ENCODE data around the gene SYP.

Gene SYP

DNA sequence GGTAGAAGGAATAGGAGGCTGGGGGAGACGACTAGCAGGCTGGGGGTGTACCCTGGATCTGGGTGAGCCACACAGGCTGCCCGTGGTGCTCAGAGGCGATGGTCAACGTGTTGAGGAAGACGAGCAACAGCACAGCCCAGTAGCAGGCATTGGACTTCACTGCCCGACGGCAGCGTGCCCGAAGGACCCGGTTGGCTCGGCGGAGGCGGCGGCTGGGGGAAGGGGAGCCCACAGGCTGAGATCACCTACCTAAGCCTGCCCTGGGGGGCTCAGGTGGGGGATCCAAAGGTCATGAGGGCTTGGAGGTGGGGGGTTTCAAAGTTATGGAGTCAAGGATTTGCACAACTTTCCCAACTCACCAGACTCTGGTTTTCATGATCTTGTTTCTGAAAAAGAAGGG is 25.9 kb upstream of the SYP start:
- no peaks in the 10 kb centered on the region for H3K9me3 ChIP-seq (ENCODE audit: control insufficient read depth, low read length)
- no peak overlapping the region for H3K4me3 ChIP-seq (ENCODE audit: insufficient read depth, low read depth, low read length, poor library complexity, severe bottlenecking)
- H3K36me3 ChIP-seq (ENCODE audit: control insufficient read depth, insufficient read depth, low read length), result no peaks in the 10 kb centered on the region
- no peak for DNase-seq
- no peak overlapping the region for H3K27ac ChIP-seq (ENCODE audit: insufficient read depth, low read length, poor library complexity, severe bottlenecking)
- H3K4me1 ChIP-seq (ENCODE audit: control insufficient read depth, insufficient read depth, low read length, poor library complexity, severe bottlenecking), result peaks cover 3% of the 10 kb centered on the region
- H3K27me3 ChIP-seq (replicated peaks; ENCODE audit: control insufficient read depth, insufficient read depth, low read length, poor library complexity, severe bottlenecking), result no peaks in the 10 kb centered on the region

DNA sequence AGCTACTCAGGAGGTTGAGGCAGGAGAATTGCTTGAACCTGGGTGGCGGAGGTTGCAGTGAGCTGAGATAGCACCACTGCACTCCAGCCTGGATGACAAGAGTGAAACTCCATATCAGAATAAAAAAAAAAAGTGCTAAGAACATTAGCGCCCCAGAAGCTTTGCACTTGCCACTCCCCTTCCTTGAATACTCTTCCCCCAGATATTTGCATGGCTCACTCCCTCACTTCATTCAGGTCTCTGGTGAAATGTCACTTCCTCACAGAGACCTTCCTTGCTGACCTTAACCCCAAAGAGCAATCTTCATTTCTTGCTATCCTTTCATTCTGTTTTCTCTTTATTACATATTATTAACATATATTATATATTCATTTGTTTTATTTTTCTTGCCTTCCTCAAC is 21.9 kb upstream of the SYP start:
- Histone ChIP-seq H3K4me1 (ENCODE audit: control insufficient read depth, insufficient read depth, low read length, poor library complexity, severe bottlenecking) (no peaks in the 10 kb centered on the region), H3K4me3 (ENCODE audit: insufficient read depth, low read depth, low read length, poor library complexity, severe bottlenecking) (no peak overlapping the region), H3K36me3 (ENCODE audit: control insufficient read depth, insufficient read depth, low read length) (no peaks in the 10 kb centered on the region), H3K9me3 (ENCODE audit: control insufficient read depth, low read length) (no peaks in the 10 kb centered on the region), H3K27me3 (replicated peaks; ENCODE audit: control insufficient read depth, insufficient read depth, low read length, poor library complexity, severe bottlenecking) (no peaks in the 10 kb centered on the region), H3K27ac (ENCODE audit: insufficient read depth, low read length, poor library complexity, severe bottlenecking) (no peak overlapping the region)
- DNase-seq, result no peak

DNA sequence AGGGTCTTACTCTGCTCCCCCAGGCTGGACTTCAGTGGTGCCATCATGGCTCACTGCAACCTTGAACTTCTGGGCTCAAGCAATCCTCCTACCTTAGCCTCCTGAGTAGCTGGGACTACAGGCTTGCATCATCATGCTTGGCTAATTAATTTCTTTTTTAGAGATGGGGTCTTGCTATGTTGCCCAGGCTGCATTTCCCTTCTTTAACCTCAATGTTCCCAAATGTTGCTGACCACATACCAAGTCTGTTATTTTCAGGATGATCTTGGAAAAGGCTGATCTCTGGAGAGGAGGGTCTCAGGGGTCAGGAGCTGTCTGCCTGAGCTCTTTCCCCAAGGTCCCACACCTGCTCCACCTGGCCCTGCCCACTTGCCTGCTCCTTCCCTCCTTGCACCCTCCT is 20.1 kb upstream of the SYP start:
- Histone ChIP-seq H3K27me3 (replicated peaks; ENCODE audit: control insufficient read depth, insufficient read depth, low read length, poor library complexity, severe bottlenecking) (no peaks in the 10 kb centered on the region), H3K4me1 (ENCODE audit: control insufficient read depth, insufficient read depth, low read length, poor library complexity, severe bottlenecking) (no peaks in the 10 kb centered on the region), H3K27ac (ENCODE audit: insufficient read depth, low read length, poor library complexity, severe bottlenecking) (no peak overlapping the region), H3K4me3 (ENCODE audit: insufficient read depth, low read depth, low read length, poor library complexity, severe bottlenecking) (no peak overlapping the region), H3K36me3 (ENCODE audit: control insufficient read depth, insufficient read depth, low read length) (no peaks in the 10 kb centered on the region), H3K9me3 (ENCODE audit: control insufficient read depth, low read length) (no peaks in the 10 kb centered on the region)
- DNase-seq, result no peak

DNA sequence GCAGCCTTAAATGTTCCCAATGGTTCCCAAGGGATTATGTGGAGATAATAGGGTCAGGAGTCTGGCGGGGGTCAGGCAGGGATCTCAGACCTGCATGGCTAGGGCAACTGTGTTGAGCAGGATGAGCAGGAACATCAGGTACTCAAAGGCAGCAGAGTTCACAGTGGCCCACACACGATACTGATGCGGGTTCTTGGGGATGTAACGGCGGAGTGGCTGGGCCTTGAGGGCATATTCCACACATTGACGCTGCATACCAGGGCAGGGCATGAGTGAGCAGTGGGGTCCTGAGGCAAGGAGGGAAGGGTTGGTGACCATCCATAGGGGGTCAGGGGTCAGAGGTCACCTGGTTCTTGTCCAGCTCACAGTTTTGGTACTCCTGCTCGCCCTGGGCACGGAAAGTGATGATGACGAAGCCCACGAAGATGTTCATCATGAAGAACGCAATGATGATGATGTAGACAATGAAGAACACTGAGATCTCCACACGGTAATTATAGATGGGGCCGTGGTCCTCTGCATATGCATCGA is 15.1 kb upstream of the SYP start:
- no peak for DNase-seq
- Histone ChIP-seq H3K27ac (ENCODE audit: insufficient read depth, low read length, poor library complexity, severe bottlenecking) (no peak overlapping the region), H3K4me3 (ENCODE audit: insufficient read depth, low read depth, low read length, poor library complexity, severe bottlenecking) (no peak overlapping the region), H3K9me3 (ENCODE audit: control insufficient read depth, low read length) (no peaks in the 10 kb centered on the region), H3K27me3 (replicated peaks; ENCODE audit: control insufficient read depth, insufficient read depth, low read length, poor library complexity, severe bottlenecking) (no peaks in the 10 kb centered on the region), H3K36me3 (ENCODE audit: control insufficient read depth, insufficient read depth, low read length) (no peaks in the 10 kb centered on the region), H3K4me1 (ENCODE audit: control insufficient read depth, insufficient read depth, low read length, poor library complexity, severe bottlenecking) (no peaks in the 10 kb centered on the region)

DNA sequence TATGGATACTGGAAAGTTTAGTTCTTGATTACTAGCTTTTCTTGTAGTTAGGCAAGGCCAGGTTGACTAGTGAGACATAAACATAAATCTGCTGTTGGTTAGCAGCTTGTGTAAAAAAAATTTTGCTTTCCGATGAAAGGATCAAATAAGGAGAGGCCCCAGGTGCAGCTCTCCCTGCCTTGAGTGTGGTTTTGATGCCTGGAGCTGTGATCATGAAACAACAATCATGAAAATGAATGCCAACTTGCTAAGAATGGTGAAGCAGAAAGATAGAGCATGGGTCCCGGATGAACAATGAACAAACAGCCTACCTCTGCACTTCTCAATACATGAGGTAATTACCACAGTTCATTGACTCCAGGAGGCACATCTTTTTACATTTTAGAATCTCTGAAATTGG is 14.4 kb upstream of the SYP start:
- no peaks in the 10 kb centered on the region for H3K4me1 ChIP-seq (ENCODE audit: control insufficient read depth, insufficient read depth, low read length, poor library complexity, severe bottlenecking)
- no peak overlapping the region for H3K4me3 ChIP-seq (ENCODE audit: insufficient read depth, low read depth, low read length, poor library complexity, severe bottlenecking)
- no peaks in the 10 kb centered on the region for H3K9me3 ChIP-seq (ENCODE audit: control insufficient read depth, low read length)
- no peaks in the 10 kb centered on the region for H3K36me3 ChIP-seq (ENCODE audit: control insufficient read depth, insufficient read depth, low read length)
- no peak for DNase-seq
- H3K27ac ChIP-seq (ENCODE audit: insufficient read depth, low read length, poor library complexity, severe bottlenecking), result no peak overlapping the region
- H3K27me3 ChIP-seq (replicated peaks; ENCODE audit: control insufficient read depth, insufficient read depth, low read length, poor library complexity, severe bottlenecking), result no peaks in the 10 kb centered on the region

DNA sequence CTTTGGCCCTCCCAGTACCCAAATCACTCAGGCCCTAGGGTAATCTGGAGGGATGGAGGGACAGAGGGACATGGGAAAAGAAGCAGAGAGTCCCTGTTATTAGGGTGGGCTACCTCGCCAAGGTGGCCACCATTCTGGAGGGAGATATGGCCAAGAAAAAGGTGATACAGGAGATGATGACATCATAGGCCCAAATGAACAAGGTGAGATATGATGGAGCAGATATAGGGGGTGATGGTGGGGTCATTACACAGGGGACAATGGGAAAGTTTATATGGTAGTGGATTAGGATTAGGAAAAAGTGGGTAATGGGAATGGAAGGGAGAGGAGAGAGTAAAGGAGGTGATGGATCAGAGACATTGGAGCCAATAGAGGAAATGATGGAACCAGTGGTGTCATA is 12.9 kb upstream of the SYP start:
- Histone ChIP-seq H3K4me1 (ENCODE audit: control insufficient read depth, insufficient read depth, low read length, poor library complexity, severe bottlenecking) (no peaks in the 10 kb centered on the region), H3K27me3 (replicated peaks; ENCODE audit: control insufficient read depth, insufficient read depth, low read length, poor library complexity, severe bottlenecking) (no peaks in the 10 kb centered on the region), H3K4me3 (ENCODE audit: insufficient read depth, low read depth, low read length, poor library complexity, severe bottlenecking) (no peak overlapping the region), H3K36me3 (ENCODE audit: control insufficient read depth, insufficient read depth, low read length) (no peaks in the 10 kb centered on the region), H3K27ac (ENCODE audit: insufficient read depth, low read length, poor library complexity, severe bottlenecking) (no peak overlapping the region), H3K9me3 (ENCODE audit: control insufficient read depth, low read length) (no peaks in the 10 kb centered on the region)
- DNase-seq, result no peak

DNA sequence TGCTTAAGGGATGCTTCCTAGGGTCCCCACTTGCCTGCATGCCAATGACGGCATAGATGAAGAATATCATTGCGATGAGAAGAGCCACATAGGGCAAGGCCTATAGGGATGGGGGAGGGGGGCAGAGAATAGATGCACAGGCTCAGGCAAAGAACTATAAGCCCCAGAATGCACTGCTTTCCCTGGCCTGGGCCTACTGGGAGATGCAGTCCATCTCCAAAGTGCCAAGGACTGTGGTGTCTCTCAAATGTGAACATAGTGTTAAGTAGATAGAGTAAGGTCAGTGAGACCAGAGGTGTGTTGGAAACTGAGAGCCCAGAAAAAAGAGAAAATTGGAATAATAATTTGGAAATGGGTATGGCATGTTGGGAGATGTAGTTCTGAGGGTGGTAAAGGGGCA is 12.2 kb upstream of the SYP start:
- no peaks in the 10 kb centered on the region for H3K27me3 ChIP-seq (replicated peaks; ENCODE audit: control insufficient read depth, insufficient read depth, low read length, poor library complexity, severe bottlenecking)
- H3K27ac ChIP-seq (ENCODE audit: insufficient read depth, low read length, poor library complexity, severe bottlenecking), result no peak overlapping the region
- no peaks in the 10 kb centered on the region for H3K36me3 ChIP-seq (ENCODE audit: control insufficient read depth, insufficient read depth, low read length)
- H3K4me1 ChIP-seq (ENCODE audit: control insufficient read depth, insufficient read depth, low read length, poor library complexity, severe bottlenecking), result no peaks in the 10 kb centered on the region
- no peak for DNase-seq
- no peak overlapping the region for H3K4me3 ChIP-seq (ENCODE audit: insufficient read depth, low read depth, low read length, poor library complexity, severe bottlenecking)
- H3K9me3 ChIP-seq (ENCODE audit: control insufficient read depth, low read length), result no peaks in the 10 kb centered on the region

DNA sequence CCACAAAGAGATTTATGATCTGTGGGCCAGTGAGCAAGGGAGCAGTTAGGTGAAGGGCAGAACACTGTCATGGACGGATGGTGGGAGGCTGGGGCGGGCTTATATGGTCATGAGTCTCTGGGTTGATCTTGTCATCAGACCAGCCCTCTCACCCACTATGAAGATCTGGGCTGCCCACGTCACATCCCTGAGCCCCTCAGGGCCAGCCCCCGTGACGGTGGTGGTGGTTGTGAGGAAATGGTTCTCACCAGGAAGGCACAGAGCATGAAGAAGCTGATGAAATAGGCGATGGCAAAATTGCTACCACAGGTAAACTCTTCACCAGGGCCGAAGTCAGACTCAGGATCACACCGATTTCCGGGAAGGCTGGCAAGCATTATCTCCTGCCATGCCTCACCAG is 11.1 kb upstream of the SYP start:
- Histone ChIP-seq H3K36me3 (ENCODE audit: control insufficient read depth, insufficient read depth, low read length) (no peaks in the 10 kb centered on the region), H3K4me3 (ENCODE audit: insufficient read depth, low read depth, low read length, poor library complexity, severe bottlenecking) (no peak overlapping the region), H3K4me1 (ENCODE audit: control insufficient read depth, insufficient read depth, low read length, poor library complexity, severe bottlenecking) (no peaks in the 10 kb centered on the region), H3K27me3 (replicated peaks; ENCODE audit: control insufficient read depth, insufficient read depth, low read length, poor library complexity, severe bottlenecking) (no peaks in the 10 kb centered on the region), H3K9me3 (ENCODE audit: control insufficient read depth, low read length) (no peaks in the 10 kb centered on the region), H3K27ac (ENCODE audit: insufficient read depth, low read length, poor library complexity, severe bottlenecking) (no peak overlapping the region)
- DNase-seq, result no peak

DNA sequence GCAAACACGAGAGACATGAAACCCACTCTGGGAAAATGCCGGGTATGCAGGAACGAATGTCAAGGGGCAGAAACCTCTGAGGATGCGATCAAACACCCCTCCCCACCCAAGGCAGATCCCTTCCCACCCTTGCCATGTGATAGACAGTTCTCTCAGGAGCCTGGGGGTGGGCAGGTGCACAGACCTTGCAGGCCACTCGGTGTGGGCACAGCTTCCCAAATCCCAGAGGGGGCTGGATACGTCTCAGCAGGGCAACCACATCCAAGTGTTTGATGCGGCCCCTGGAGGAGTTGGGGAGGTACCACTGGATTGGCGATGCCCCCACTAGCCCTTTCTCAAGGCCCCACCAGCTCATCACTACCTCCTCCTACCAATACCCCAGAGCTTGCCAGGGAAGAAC is 10.4 kb upstream of the SYP start:
- Histone ChIP-seq H3K36me3 (ENCODE audit: control insufficient read depth, insufficient read depth, low read length) (no peaks in the 10 kb centered on the region), H3K4me3 (ENCODE audit: insufficient read depth, low read depth, low read length, poor library complexity, severe bottlenecking) (no peak overlapping the region), H3K9me3 (ENCODE audit: control insufficient read depth, low read length) (no peaks in the 10 kb centered on the region), H3K4me1 (ENCODE audit: control insufficient read depth, insufficient read depth, low read length, poor library complexity, severe bottlenecking) (no peaks in the 10 kb centered on the region), H3K27ac (ENCODE audit: insufficient read depth, low read length, poor library complexity, severe bottlenecking) (no peak overlapping the region), H3K27me3 (replicated peaks; ENCODE audit: control insufficient read depth, insufficient read depth, low read length, poor library complexity, severe bottlenecking) (no peaks in the 10 kb centered on the region)
- no peak for DNase-seq

DNA sequence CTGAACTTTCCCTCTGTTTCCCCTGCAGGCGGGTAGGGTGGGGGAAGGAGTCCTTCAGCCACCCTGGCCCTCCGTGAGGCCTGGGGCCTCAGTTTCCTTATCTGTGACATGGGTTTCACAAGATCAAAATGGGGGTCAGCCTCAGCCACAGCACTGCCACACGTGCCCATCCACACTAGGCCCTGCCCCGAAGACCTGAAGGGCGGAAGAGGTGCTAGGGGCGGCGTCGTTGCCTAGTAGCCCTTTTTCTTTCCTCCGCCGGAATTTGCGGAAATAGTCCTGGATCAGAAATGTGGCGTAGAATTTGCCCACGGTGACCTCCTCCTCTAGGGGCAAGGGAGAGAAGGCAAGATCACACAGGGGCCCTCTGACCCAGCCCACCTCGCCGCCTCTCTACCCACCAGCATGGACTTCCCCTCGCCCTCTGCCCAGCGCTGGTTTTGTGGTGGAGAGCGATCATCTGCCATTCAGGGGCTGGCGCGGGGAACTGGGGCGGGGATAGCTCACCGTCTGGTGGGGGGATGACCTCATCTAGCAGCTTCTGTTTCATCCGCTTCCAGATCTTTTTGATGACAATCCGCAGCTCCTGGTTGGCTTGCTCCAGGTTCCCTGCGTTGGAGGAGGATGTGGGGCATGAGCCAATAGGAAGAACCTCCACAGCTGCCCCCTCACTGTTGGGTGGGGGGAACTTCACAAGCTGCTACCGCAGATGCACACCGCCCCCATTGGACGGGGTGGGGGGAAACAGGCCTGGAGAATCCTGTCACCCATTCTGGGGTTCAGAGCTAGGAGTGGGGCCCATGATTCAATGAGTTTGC is 9.7 kb upstream of the SYP start:
- Histone ChIP-seq H3K4me1 (ENCODE audit: control insufficient read depth, insufficient read depth, low read length, poor library complexity, severe bottlenecking) (no peaks in the 10 kb centered on the region), H3K36me3 (ENCODE audit: control insufficient read depth, insufficient read depth, low read length) (no peaks in the 10 kb centered on the region), H3K27me3 (replicated peaks; ENCODE audit: control insufficient read depth, insufficient read depth, low read length, poor library complexity, severe bottlenecking) (no peaks in the 10 kb centered on the region), H3K9me3 (ENCODE audit: control insufficient read depth, low read length) (no peaks in the 10 kb centered on the region), H3K4me3 (ENCODE audit: insufficient read depth, low read depth, low read length, poor library complexity, severe bottlenecking) (no peak overlapping the region), H3K27ac (ENCODE audit: insufficient read depth, low read length, poor library complexity, severe bottlenecking) (no peak overlapping the region)
- DNase-seq, result no peak
